ENCODE measurements around the gene MLH3. TPM values are rescaled to one million over a fixed set of nuclear protein-coding genes. Genes with fewer than 3 reads are reported as not detected.

The MLH3 gene
- total RNA-seq, 1 experiment from 2014 or later: 48.7 TPM

- TF ChIP-seq CTCF (conservative IDR thresholded peaks at IDR 0.05) (no peak), EZH2 (IDR thresholded peaks at IDR 0.05; ENCODE audit: low read depth) (no peak)
- Histone ChIP-seq H3K4me1 (replicated peaks; ENCODE audit: insufficient read depth) (peaks cover 22% of the 10 kb centered on the region), H3K4me3 (no peak overlapping the region), H3K79me2 (ENCODE audit: low read depth) (no peaks in the 10 kb centered on the region), H3K9me3 (ENCODE audit: insufficient read depth, low read depth) (no peaks in the 10 kb centered on the region), H3K36me3 (ENCODE audit: low read depth) (no peaks in the 10 kb centered on the region), H3K27me3 (ENCODE audit: insufficient read depth, low read depth) (no peaks in the 10 kb centered on the region), H3K9me2 (ENCODE audit: insufficient read depth) (no peaks in the 10 kb centered on the region), H3K27ac (no peak overlapping the region), H3F3A (ENCODE audit: insufficient read depth, low read depth) (peaks cover 8% of the 10 kb centered on the region; the same call in 1 of the 2 replicates), H4K20me1 (ENCODE audit: insufficient read depth) (no peaks in the 10 kb centered on the region), H2AFZ (no peak overlapping the region), H3K4me2 (no peak overlapping the region)
- CTCF ChIA-PET: interaction anchor here (0.8 kb wide), 1 partner anchor 10 kb away, joined by 3 read pairs; no protein-coding TSS in a partner anchor
- DNase-seq: no peak
- POLR2A ChIA-PET (ENCODE audit: unreplicated experiment): no interaction called here
- intact Hi-C loops (cut with micrococcal nuclease; ENCODE audit: unreplicated experiment): no loop called here
- BruUV-seq (replicated peaks): no TSS peak
Measured at GRCh38 chr14:74974364-74975058, 76.8 kb downstream of the MLH3 start.

GRCh38 chr14:74973905-74974363 is 77.3 kb downstream of the MLH3 start:
- Histone ChIP-seq H3K27ac (no peak overlapping the region), H3F3A (ENCODE audit: insufficient read depth, low read depth) (peaks cover 3% of the 10 kb centered on the region; the same call in 1 of the 2 replicates), H3K4me2 (no peak overlapping the region), H3K9me2 (ENCODE audit: insufficient read depth) (no peaks in the 10 kb centered on the region), H3K79me2 (ENCODE audit: low read depth) (no peaks in the 10 kb centered on the region), H3K4me3 (no peak overlapping the region), H3K36me3 (ENCODE audit: low read depth) (no peaks in the 10 kb centered on the region), H2AFZ (no peak overlapping the region), H3K4me1 (replicated peaks; ENCODE audit: insufficient read depth) (peaks cover 16% of the 10 kb centered on the region), H3K27me3 (ENCODE audit: insufficient read depth, low read depth) (no peaks in the 10 kb centered on the region), H4K20me1 (ENCODE audit: insufficient read depth) (no peaks in the 10 kb centered on the region), H3K9me3 (ENCODE audit: insufficient read depth, low read depth) (no peaks in the 10 kb centered on the region)
- intact Hi-C loops (cut with micrococcal nuclease; ENCODE audit: unreplicated experiment): no loop called here
- no peak for DNase-seq
- POLR2A ChIA-PET (ENCODE audit: unreplicated experiment): no interaction called here
- no peak for TF ChIP-seq EZH2 (IDR thresholded peaks at IDR 0.05; ENCODE audit: low read depth)
- no peak for TF ChIP-seq CTCF (conservative IDR thresholded peaks at IDR 0.05)
- BruUV-seq (replicated peaks): no TSS peak
- CTCF ChIA-PET: interaction anchor here (0.7 kb wide), 1 partner anchor 151 kb away, joined by 5 read pairs; no protein-coding TSS in a partner anchor

- no TSS peak for BruUV-seq (replicated peaks)
- peak in 1 of 2 experiments; percentile 83 for DNase-seq
- Histone ChIP-seq H3K27me3 (ENCODE audit: insufficient read depth, low read depth) (no peaks in the 10 kb centered on the region), H2AFZ (no peak overlapping the region), H3K4me1 (replicated peaks; ENCODE audit: insufficient read depth) (peaks cover 8% of the 10 kb centered on the region; the same call in 1 of the 2 replicates), H3K79me2 (ENCODE audit: low read depth) (no peaks in the 10 kb centered on the region), H3K4me3 (no peak overlapping the region), H3K27ac (no peak overlapping the region), H3K9me2 (ENCODE audit: insufficient read depth) (no peaks in the 10 kb centered on the region), H3K4me2 (no peak overlapping the region), H3K36me3 (ENCODE audit: low read depth) (no peaks in the 10 kb centered on the region), H3K9me3 (ENCODE audit: insufficient read depth, low read depth) (no peaks in the 10 kb centered on the region), H4K20me1 (ENCODE audit: insufficient read depth) (no peaks in the 10 kb centered on the region), H3F3A (ENCODE audit: insufficient read depth, low read depth) (no peaks in the 10 kb centered on the region)
- TF ChIP-seq EZH2 (IDR thresholded peaks at IDR 0.05; ENCODE audit: low read depth) (no peak), CTCF (conservative IDR thresholded peaks at IDR 0.05) (no peak)
- ChIA-PET POLR2A (ENCODE audit: unreplicated experiment) (no interaction called here), CTCF (no interaction called here)
- intact Hi-C loops (cut with micrococcal nuclease; ENCODE audit: unreplicated experiment): no loop called here
Measured at GRCh38 chr14:74973003-74973653, 78.1 kb downstream of the MLH3 start.

Measured in PC-9 (cell line).